HEK293T (cell line): ENCODE measurements around the gene ABCB1.

ENCODE experiments used
- BHLHE40 ChIP-seq: fragments of 450-650 bp; IDR thresholded peaks from 2 replicates; pipeline ENCODE4 v1.6.1; 2016; ENCODE audit warnings: mild to moderate bottlenecking, moderate library complexity, borderline replicate concordance
- L3MBTL2 ChIP-seq: fragments of 450-650 bp; conservative IDR thresholded peaks from 2 replicates; pipeline ENCODE4 v1.6.1; 2016; ENCODE audit warnings: mild to moderate bottlenecking
- NFRKB ChIP-seq: fragments of 450-650 bp; IDR thresholded peaks from 2 replicates; pipeline ENCODE4 v1.6.1; 2016; ENCODE audit warnings: mild to moderate bottlenecking, moderate library complexity
- SP1 ChIP-seq: fragments of 450-650 bp; IDR thresholded peaks from 2 replicates; pipeline ENCODE4 v1.6.1; 2017

DNA sequence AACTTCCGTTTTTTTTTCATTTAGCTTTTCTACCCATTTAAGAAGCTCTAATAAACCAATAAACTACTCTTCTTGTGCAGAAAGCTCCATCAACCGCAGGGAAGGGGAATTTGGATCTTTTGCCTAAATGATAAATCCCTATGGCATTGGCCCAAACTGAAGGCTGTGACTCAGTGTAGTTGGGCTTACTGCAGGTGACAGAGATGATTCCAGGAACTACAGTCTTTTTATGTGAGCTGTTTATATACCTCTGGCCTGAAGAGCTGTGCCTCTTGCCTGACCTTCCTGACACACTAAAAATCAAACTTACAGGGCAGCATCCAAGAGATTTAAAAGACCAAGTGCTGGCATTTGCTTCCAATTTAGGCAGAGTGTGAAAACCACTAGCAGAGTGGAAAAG lies 25.2 kb downstream of the ABCB1 start:
- no peak for TF ChIP-seq NFRKB
- no peak for TF ChIP-seq BHLHE40
- no peak for TF ChIP-seq SP1
- TF ChIP-seq L3MBTL2 = no peak
